K562 (cell line): ENCODE results near the gene NR5A1. TPM values are rescaled to one million over a fixed set of nuclear protein-coding genes. Genes with fewer than 3 reads are reported as not detected.

Experiments used
- ATAC-seq: fragments of 200-7000 bp; cut with Tn5 transposase; 3 replicates; pipeline ENCODE4 v1.9.1; 2020; ENCODE audit warnings: moderate library complexity
- BruUV-seq: library from RNA; stranded (reverse); fragments of 400-500 nt; replicated peaks from 2 replicates; lab custom pipeline; 2021; lab: Mats Ljungman, UMichigan
- CTCF ChIA-PET: fragments of 300-600 bp; formaldehyde crosslinking; extraction: SDS; loops from one replicate; lab custom pipeline; 2021; ENCODE audit warnings: low intra/inter-chr PET ratio; lab: Yijun Ruan, JAX
- POLR2A ChIA-PET: fragments of 300-600, 350-650 bp; sonication (Branson Sonifier 250); formaldehyde crosslinking; extraction: SDS; loops from one replicate; lab custom pipeline; 2021; ENCODE audit warnings: antibody characterized with exemption, inconsistent platforms; lab: Yijun Ruan, JAX
- DNase-seq, 4 experiments: peaks; one replicate each; pipeline versions ENCODE4 v3.0.0 to v3.0.0-alpha.2; 2011 to 2018; ENCODE audit warnings: low spot score in 3 of 4, mixed read lengths in 3 of 4; ENCODE audit errors: extremely low read depth in 1 of 4
- FAIRE-seq: peaks from 2 replicates; lab custom pipeline; 2011; peaks lifted over from hg19 to GRCh38; lab: Jason Lieb, UNC
- H2AFZ ChIP-seq: 2 replicates; pipeline ENCODE4 v1.6.0; 2011; ENCODE audit warnings: low read depth, low read length, control low read depth, inconsistent platforms
- H3K27ac ChIP-seq: fragments of 200-600 bp; 3 replicates; pipeline ENCODE4 v1.8.0; 2011; ENCODE audit warnings: low read depth, mild to moderate bottlenecking, control low read depth, inconsistent platforms, low read length, moderate library complexity, mixed read lengths; ENCODE audit errors: extremely low read depth
- H3K27me3 ChIP-seq, 2 experiments: fragments of 300-600 bp in 1 of 2; 2 replicates in 1 of 2; 3 replicates in 1 of 2; pipeline versions ENCODE4 v1.6.0 to v1.8.0; 2011; ENCODE audit warnings: inconsistent platforms in 2 of 2, low read length in 2 of 2, mild to moderate bottlenecking in 1 of 2, mixed read lengths in 1 of 2, moderate library complexity in 1 of 2; ENCODE audit not compliant: control insufficient read depth in 2 of 2, insufficient read depth in 2 of 2
- H3K36me3 ChIP-seq: fragments of 300-600 bp; 3 replicates; pipeline ENCODE4 v1.8.0; 2011; ENCODE audit warnings: mild to moderate bottlenecking, low read length, inconsistent platforms; ENCODE audit not compliant: control insufficient read depth, insufficient read depth
- H3K4me1 ChIP-seq, 2 experiments: fragments of 200-600 bp in 1 of 2; replicated peaks in 1 of 2; 2 replicates in 1 of 2; 3 replicates in 1 of 2; pipeline versions ENCODE4 v1.5.1 to v1.8.0; 2011; ENCODE audit warnings: inconsistent platforms in 2 of 2, low read length in 2 of 2, mild to moderate bottlenecking in 1 of 2, mixed read lengths in 1 of 2, moderate library complexity in 1 of 2; ENCODE audit not compliant: control insufficient read depth in 2 of 2, insufficient read depth in 2 of 2
- H3K4me2 ChIP-seq: 2 replicates; pipeline ENCODE4 v1.6.1; 2011; ENCODE audit warnings: low read length, control low read depth, inconsistent platforms, mixed read lengths; ENCODE audit not compliant: insufficient read depth
- H3K4me3 ChIP-seq: fragments of 200-600 bp; sonication (generic), shearing (Covaris generic); 2 replicates; pipeline ENCODE4 v1.5.1; 2016; ENCODE audit warnings: control low read depth, inconsistent platforms
- H3K79me2 ChIP-seq: fragments of 200-600 bp; 3 replicates; pipeline ENCODE4 v1.8.0; 2011; ENCODE audit warnings: low read length, inconsistent platforms; ENCODE audit not compliant: control insufficient read depth, insufficient read depth
- H3K9ac ChIP-seq, 2 experiments: 2 replicates each; pipeline versions ENCODE4 v1.6.0 to v1.6.1; 2011; ENCODE audit warnings: low read depth in 2 of 2, low read length in 2 of 2, control low read depth in 1 of 2, inconsistent platforms in 1 of 2, mild to moderate bottlenecking in 1 of 2, mixed read lengths in 1 of 2; ENCODE audit not compliant: insufficient read depth in 1 of 2
- H3K9me1 ChIP-seq: one replicate; pipeline ENCODE4 v1.6.0; 2011; ENCODE audit warnings: inconsistent platforms, mild to moderate bottlenecking, low read length, moderate library complexity; ENCODE audit not compliant: control insufficient read depth, insufficient read depth
- H3K9me3 ChIP-seq: replicated peaks from 2 replicates; pipeline ENCODE4 v1.5.1; 2011; ENCODE audit warnings: low read depth, low read length, inconsistent platforms; ENCODE audit not compliant: control insufficient read depth, insufficient read depth
- H4K20me1 ChIP-seq: replicated peaks from 2 replicates; pipeline ENCODE4 v1.6.1; 2011; ENCODE audit warnings: low read length, inconsistent platforms, mixed read lengths; ENCODE audit not compliant: control insufficient read depth, insufficient read depth
- CBFA2T2 ChIP-seq: fragments of 450-650 bp; conservative IDR thresholded peaks from 2 replicates; pipeline ENCODE4 v1.6.1; 2017; ENCODE audit warnings: mild to moderate bottlenecking
- CBX5 ChIP-seq: IDR thresholded peaks from 2 replicates; pipeline ENCODE4 v1.6.1; 2014; ENCODE audit warnings: low read depth, borderline replicate concordance
- ETS1 ChIP-seq: conservative IDR thresholded peaks from 2 replicates; pipeline ENCODE4 v1.6.1; 2011; ENCODE audit warnings: low read depth, mild to moderate bottlenecking, low read length; ENCODE audit not compliant: control insufficient read depth
- HDAC8 ChIP-seq: fragments of 450-650 bp; IDR thresholded peaks from 2 replicates; pipeline ENCODE4 v1.6.1; 2016; ENCODE audit warnings: mild to moderate bottlenecking, missing genetic modification characterization, moderate library complexity, missing compliant biosample characterization
- RREB1 ChIP-seq: fragments of 250-450 bp; sonication (Bioruptor Pico); IDR thresholded peaks from 2 replicates; pipeline ENCODE4 v1.4.0; 2020
- SIN3B ChIP-seq: fragments of 450-650 bp; IDR thresholded peaks from 2 replicates; pipeline ENCODE4 v1.6.1; 2017; ENCODE audit warnings: low read depth, mild to moderate bottlenecking, moderate library complexity
- SMAD4 ChIP-seq: fragments of 250-450 bp; sonication (Bioruptor Pico); conservative IDR thresholded peaks from 2 replicates; pipeline ENCODE4 v1.8.0; 2021; ENCODE audit warnings: inconsistent platforms, mild to moderate bottlenecking, moderate library complexity
- TRIM24 ChIP-seq, 2 experiments: fragments of 450-650 bp; IDR thresholded peaks; 2 replicates each; pipeline ENCODE4 v1.6.1; 2016
- ZBTB17 ChIP-seq: fragments of 450-650 bp; formaldehyde crosslinking; IDR thresholded peaks from 2 replicates; pipeline ENCODE4 v1.4.0; 2020; ENCODE audit warnings: mild to moderate bottlenecking
- ZNF165 ChIP-seq: fragments of 250-450 bp; sonication (Bioruptor Pico); IDR thresholded peaks from 2 replicates; pipeline ENCODE4 v1.4.0; 2020; ENCODE audit warnings: borderline replicate concordance
- ZNF217 ChIP-seq: sonication (generic); formaldehyde crosslinking; IDR thresholded peaks from 2 replicates; pipeline ENCODE4 v1.8.0; 2022; ENCODE audit warnings: mild to moderate bottlenecking, missing genetic modification reagents
- ZNF232 ChIP-seq: sonication (generic); formaldehyde crosslinking; IDR thresholded peaks from 2 replicates; pipeline ENCODE4 v1.8.0; 2022; ENCODE audit warnings: mild to moderate bottlenecking, missing genetic modification reagents
- ZNF277 ChIP-seq: fragments of 250-450 bp; sonication (Bioruptor Pico); IDR thresholded peaks from 2 replicates; pipeline ENCODE4 v1.8.0; 2022; ENCODE audit warnings: inconsistent platforms, mild to moderate bottlenecking, moderate library complexity, borderline replicate concordance
- ZNF316 ChIP-seq: fragments of 450-650 bp; IDR thresholded peaks from 2 replicates; pipeline ENCODE4 v1.6.1; 2016
- ZNF431 ChIP-seq: sonication (generic); formaldehyde crosslinking; IDR thresholded peaks from 2 replicates; pipeline ENCODE4 v1.8.0; 2022; ENCODE audit warnings: mild to moderate bottlenecking, missing genetic modification reagents
- ZNF436 ChIP-seq: fragments of 250-450, 450-650 bp; sonication (Bioruptor Pico); formaldehyde crosslinking; IDR thresholded peaks from 2 replicates; pipeline ENCODE4 v1.7.0; 2020; ENCODE audit warnings: mild to moderate bottlenecking
- ZNF76 ChIP-seq: fragments of 250-450 bp; sonication (Bioruptor Pico); IDR thresholded peaks from 2 replicates; pipeline ENCODE4 v1.4.0; 2020; ENCODE audit warnings: mild to moderate bottlenecking, moderate library complexity, borderline replicate concordance
- whole genome bisulfite sequencing: fragments of 100-300 bp; shearing (Covaris generic); methylation state at CpG from one replicate; pipeline ENCODE4 v1.1.6; 2016; ENCODE audit warnings: low coverage, mixed read lengths; ENCODE audit not compliant: insufficient coverage; ENCODE audit errors: missing lambda C conversion rate; 5-methylcytosine and 5-hydroxymethylcytosine counted together
- in situ Hi-C: fragments of 300-500 bp; cut with MboI; formaldehyde crosslinking; loops from 4 replicates; pipeline ENCODE4 v1.15.0; 2018; ENCODE audit warnings: inconsistent platforms, mixed read lengths
- intact Hi-C: fragments of 100-400 bp; cut with micrococcal nuclease; formaldehyde crosslinking; loops from 2 replicates; pipeline ENCODE4 v1.14.2; 2022
- polyA plus RNA-seq, 8 experiments: library from polyadenylated mRNA; depleted of rRNA in 4 of 8; stranded (reverse) in 5 of 8; unstranded in 3 of 8; fragments of >200 nt; fragmentation: Nextera tagmentation in 2 of 8; fragmentation: Illumina TruSeq in 1 of 8; extraction: Ambion mirVana in 2 of 8; extraction: Trizol in 1 of 8; gene quantifications; 2 replicates each; pipeline versions ENCODE4 v1.2.1 to v1.2.3, GENCODE V29; 2011 to 2014; ENCODE audit warnings: inconsistent platforms in 1 of 8, missing spikeins in 1 of 8
- total RNA-seq, 7 experiments: library from RNA; depleted of rRNA in 6 of 7; stranded (reverse); fragments of >200 nt in 6 of 7; fragmentation: Illumina TruSeq in 2 of 7; extraction: Trizol in 2 of 7; gene quantifications; 2 replicates each; pipeline versions ENCODE4 v1.2.1 to v1.2.3, GENCODE V29; 2011 to 2021; ENCODE audit warnings: low replicate concordance in 1 of 7

The NR5A1 gene
- total and polyA plus RNA-seq, 9 of the 15 experiments (the other 6 are each of a cell fraction or from before 2014, with no cell fraction given) = 0.11 to 0.32 (median 0.20) TPM; not detected in 6

GRCh38 chr9:124512806-124513204 is 5.6 kb upstream of the NR5A1 start:
- H4K20me1 ChIP-seq = no peaks in the 10 kb centered on the region
- CTCF ChIA-PET = no interaction called here
- in situ Hi-C loops = no loop called here
- H3K4me3 ChIP-seq = no peak overlapping the region
- 7% methylated on average over 7 of the region's 9 CpGs for WGBS
- no peak for FAIRE-seq
- intact Hi-C loops = no loop called here
- H3K4me1 ChIP-seq = peaks cover 30 to 33% of the 10 kb centered on the region in 2 experiments
- ATAC-seq = peak; percentile 65
- POLR2A ChIA-PET = interaction anchor here (0.9 to 1.1 kb wide), 3 partner anchors 12 to 73 kb away, joined by 3 to 4 read pairs (median 3); no protein-coding TSS in a partner anchor
- H3K36me3 ChIP-seq = no peaks in the 10 kb centered on the region
- H2AFZ ChIP-seq = peak overlapping the region; percentile 96
- no TSS peak for BruUV-seq
- H3K27ac ChIP-seq = peak overlapping the region; percentile 42
- H3K9ac ChIP-seq = peak overlapping the region; percentile 41 to 87
- no peaks in the 10 kb centered on the region for H3K9me3 ChIP-seq
- no peaks in the 10 kb centered on the region for H3K79me2 ChIP-seq
- peak overlapping the region; percentile 56 for H3K4me2 ChIP-seq
- H3K27me3 ChIP-seq = no peaks in the 10 kb centered on the region
- no peaks in the 10 kb centered on the region for H3K9me1 ChIP-seq
- DNase-seq = peak; percentile 67 to 80 (median 68)
- TF ChIP-seq ZNF431 (CRISPR knock-in tag) = no peak
- no peak for TF ChIP-seq ZNF165 (CRISPR knock-in tag)
- peak; percentile 48; the same call in 1 of the 2 replicates for TF ChIP-seq ZBTB17
- no peak for TF ChIP-seq ZNF232 (CRISPR knock-in tag)
- TF ChIP-seq ZNF316 = no peak
- TF ChIP-seq HDAC8 (tag) = no peak
- TF ChIP-seq SMAD4 = 0 out of 2 replicates have a peak, but pooled peaks have one; percentile 7
- TF ChIP-seq ZNF217 = no peak
- no peak for TF ChIP-seq RREB1
- TF ChIP-seq ZNF436 = no peak
- TF ChIP-seq ETS1 = no peak
- TF ChIP-seq CBX5 = no peak
- TF ChIP-seq CBFA2T2 = peak; percentile 68
- no peak for TF ChIP-seq ZNF76 (CRISPR knock-in tag)
- TF ChIP-seq SIN3B = no peak
- TF ChIP-seq TRIM24 (IDR thresholded peaks at IDR 0.05) = no peak
- no peak for TF ChIP-seq ZNF277
